Measurements from ENCODE around the gene RFX6.
"Not testable (repeated sequence)": the region's sequence is repeated elsewhere in the genome, so short reads cannot be mapped to it uniquely, and the experiment has no call there.

The RFX6 gene

GRCh38 chr6:116876635-116877611 is at the start of gene RFX6:
Gene RFX6 (plus strand): TSS chr6:116877242. CDS start chr6:116877276, 34 bp downstream.
- DNase-seq (ENCODE audit: low read depth) = no peak

GRCh38 chr6:116827561-116828240 is 49.3 kb upstream of the RFX6 start:
- DNase-seq (ENCODE audit: low read depth) = no peak

GRCh38 chr6:116828983-116829382 is 48.1 kb upstream of the RFX6 start, which contains the start of gene GPRC6A:
Gene GPRC6A (minus strand): TSS chr6:116829083. CDS start chr6:116829013, 70 bp downstream.
- no peak for DNase-seq (ENCODE audit: low read depth)

GRCh38 chr6:116834526-116834925 is 42.5 kb upstream of the RFX6 start:
- not testable (repeated sequence) for DNase-seq (ENCODE audit: low read depth)

- DNase-seq (ENCODE audit: low read depth) = no peak
These were observed 40.3 kb upstream of the RFX6 start for GRCh38 chr6:116836606-116837342.

- peak; percentile 32 for DNase-seq (ENCODE audit: low read depth)
These were observed 37.0 kb upstream of the RFX6 start for GRCh38 chr6:116840091-116840490.

GRCh38 chr6:116842459-116842858 is 34.6 kb upstream of the RFX6 start:
- DNase-seq (ENCODE audit: low read depth) = no peak

- DNase-seq (ENCODE audit: low read depth) = peak; percentile 14
These were observed 29.8 kb upstream of the RFX6 start for GRCh38 chr6:116847227-116847626.

GRCh38 chr6:116858060-116858459 is 19.0 kb upstream of the RFX6 start:
- no peak for DNase-seq (ENCODE audit: low read depth)

GRCh38 chr6:116859264-116859663 is 17.8 kb upstream of the RFX6 start:
- DNase-seq (ENCODE audit: low read depth) = no peak

- DNase-seq (ENCODE audit: low read depth) = no peak
These were observed 10.7 kb upstream of the RFX6 start for GRCh38 chr6:116866281-116866871.

GRCh38 chr6:116872771-116873170 is 4.3 kb upstream of the RFX6 start:
- DNase-seq (ENCODE audit: low read depth) = no peak

GRCh38 chr6:116876107-116876506 is 935 bp upstream of the RFX6 start:
- DNase-seq (ENCODE audit: low read depth) = no peak

GRCh38 chr6:116877743-116878142 is 701 bp downstream of the RFX6 start:
- DNase-seq (ENCODE audit: low read depth) = no peak

GRCh38 chr6:116881236-116881635 is 4.2 kb downstream of the RFX6 start:
- DNase-seq (ENCODE audit: low read depth) = no peak

GRCh38 chr6:116883005-116883404 is 6.0 kb downstream of the RFX6 start:
- no peak for DNase-seq (ENCODE audit: low read depth)

GRCh38 chr6:116884530-116884929 is 7.5 kb downstream of the RFX6 start:
- no peak for DNase-seq (ENCODE audit: low read depth)

GRCh38 chr6:116887168-116887567 is 10.1 kb downstream of the RFX6 start:
- no peak for DNase-seq (ENCODE audit: low read depth)

- DNase-seq (ENCODE audit: low read depth) = no peak
These were observed 10.9 kb downstream of the RFX6 start for GRCh38 chr6:116887894-116888293.

- DNase-seq (ENCODE audit: low read depth) = no peak
These were observed 11.8 kb downstream of the RFX6 start for GRCh38 chr6:116888732-116889360.

- no peak for DNase-seq (ENCODE audit: low read depth)
These were observed 17.6 kb downstream of the RFX6 start for GRCh38 chr6:116894669-116895068.

Measured in non-pigmented ciliary epithelial cell (primary cell).